GM21786 (cell line): Measurements from ENCODE around the gene TDO2.

Experiments used
- ATAC-seq: cut with Tn5 transposase; IDR thresholded peaks from one replicate; pipeline ENCODE4 v1.9.1; 2021; ENCODE audit not compliant: unreplicated experiment

TDO2 gene

DNA sequence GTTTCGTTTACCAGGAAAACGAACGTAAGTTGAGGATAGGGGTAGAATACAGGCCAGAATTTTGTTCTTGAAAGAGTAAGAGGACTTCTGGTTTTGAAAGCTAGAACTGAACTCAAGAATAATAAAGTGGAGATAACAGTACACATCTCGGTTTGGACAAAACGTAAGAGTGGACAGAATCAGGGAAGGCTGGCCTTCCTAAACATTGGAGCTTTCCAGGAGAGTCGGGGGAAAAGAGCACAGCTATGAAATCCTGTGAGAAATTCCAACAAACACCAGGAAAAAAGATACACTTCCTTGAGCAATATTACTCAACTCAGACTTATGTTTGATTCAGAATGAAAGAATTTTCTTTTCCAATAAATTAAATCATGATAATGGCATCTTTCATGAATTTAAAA is 49.0 kb downstream of the TDO2 start:
- no peak for ATAC-seq

DNA sequence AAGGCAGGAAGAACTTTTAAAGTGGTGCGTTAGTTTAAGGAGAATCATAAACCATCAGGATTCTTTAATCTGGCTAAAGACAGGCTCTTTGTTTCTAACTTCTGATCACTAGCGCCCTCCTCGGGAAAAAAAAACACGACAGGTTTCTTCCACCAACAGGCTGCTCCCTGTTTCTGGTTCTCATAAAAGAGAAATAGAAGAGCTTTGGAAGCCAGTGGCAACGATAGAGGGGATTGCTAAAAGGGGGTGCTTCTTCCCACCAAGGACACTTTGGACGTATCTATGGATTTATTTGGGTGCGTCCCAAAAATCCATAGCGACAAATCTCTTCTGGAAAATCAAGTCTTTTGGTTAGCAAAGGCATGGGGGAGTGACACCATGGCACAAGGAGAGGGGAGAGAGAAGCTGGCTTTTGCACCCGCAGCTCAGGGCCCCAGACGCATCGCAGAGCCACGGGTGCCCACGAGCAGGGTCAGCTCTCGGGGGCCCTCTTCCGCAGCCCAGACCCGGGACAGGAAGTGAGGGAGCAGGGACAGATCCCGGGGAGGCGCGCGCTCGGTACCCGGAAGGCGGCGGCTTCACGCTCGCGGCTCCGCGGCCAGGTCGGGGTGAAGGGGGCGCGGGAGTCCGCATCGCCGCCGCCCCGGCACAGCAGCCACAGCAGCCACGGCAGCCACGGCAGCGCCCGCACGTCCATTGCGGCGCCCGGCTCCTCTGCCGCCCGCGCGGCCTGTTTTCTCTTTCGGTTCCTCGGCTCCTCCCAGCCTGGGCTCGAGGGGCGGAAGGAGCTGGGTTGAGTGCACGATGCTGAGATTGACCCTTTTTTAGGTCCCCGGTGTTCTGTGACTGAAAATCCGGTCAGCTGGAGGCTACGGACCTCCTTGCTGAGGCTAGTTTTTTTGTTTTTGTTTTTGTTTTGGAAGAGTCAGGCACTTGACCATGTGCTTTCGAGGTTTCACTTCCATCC is 49.9 kb downstream of the TDO2 start, which contains the start of gene CTSO:
CTSO (minus strand) TSS at position 716 of the 967 bp plus-strand sequence; CDS start at position 697, 19 bp downstream.
- ATAC-seq: peak; percentile 90

DNA sequence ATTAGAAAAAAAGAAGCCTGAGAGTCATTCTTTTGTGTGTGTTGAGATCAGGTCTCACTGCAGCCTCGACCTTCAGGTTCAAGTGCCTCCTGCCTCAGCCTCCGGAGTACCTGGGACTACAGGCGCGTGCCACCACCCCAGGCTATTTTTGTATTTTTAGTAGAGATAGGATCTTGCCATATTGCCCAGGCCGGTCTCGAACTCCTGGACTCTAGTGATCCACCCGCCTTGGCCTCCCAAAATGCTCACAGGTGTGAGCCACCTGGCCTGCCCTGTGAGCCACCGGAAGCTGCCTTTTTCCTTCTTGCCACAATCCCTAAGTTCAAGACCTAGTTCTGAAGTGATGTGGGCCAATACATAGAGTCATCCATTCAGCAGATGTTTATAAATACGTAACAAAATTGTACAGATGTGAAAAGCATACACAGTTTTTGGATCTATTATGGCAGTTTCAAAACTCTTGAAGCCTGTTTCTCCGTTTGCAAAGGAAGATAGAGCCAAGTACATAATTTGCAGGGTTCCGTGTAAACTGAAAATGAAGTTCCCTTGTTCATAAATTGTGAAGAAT is 50.7 kb downstream of the TDO2 start:
- ATAC-seq: no peak

DNA sequence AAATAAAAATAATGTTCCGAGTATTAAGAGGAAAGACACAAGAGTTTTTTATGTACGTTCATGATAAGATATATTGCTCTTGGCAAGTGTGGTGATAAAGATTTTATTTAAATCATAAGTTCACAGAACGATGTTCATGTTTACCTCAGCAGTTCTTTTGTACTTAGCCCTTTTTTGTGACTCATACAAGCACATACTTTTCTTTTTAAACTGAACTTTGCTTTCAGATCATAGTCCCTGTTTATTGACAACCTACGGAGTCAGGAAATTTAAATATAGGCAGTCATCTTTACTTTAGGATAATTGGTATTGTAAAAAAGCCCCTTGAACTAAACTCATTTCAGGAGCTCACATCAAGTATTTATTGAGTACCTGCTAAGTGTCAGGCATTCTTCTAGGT is 51.4 kb downstream of the TDO2 start:
- ATAC-seq: no peak

DNA sequence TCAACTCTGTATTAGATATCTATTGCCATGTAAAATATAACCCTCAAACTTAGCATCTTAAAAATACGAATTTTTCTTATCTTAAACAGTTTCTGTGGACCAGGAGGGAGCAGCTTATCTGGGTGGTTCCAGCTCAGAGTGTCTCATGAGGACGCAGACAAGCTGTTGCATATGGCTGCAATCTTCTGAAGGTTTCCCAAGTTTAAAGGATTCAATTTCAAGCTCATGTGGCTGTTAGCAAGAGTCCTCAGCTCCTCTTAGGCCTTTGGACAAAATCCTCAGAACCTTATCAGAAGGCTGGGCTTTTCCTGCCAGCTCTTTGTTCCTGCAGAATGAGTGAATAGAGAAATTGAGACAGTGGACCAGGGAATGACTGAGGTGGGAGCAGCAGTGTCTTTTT is 53.0 kb downstream of the TDO2 start:
- ATAC-seq: no peak

DNA sequence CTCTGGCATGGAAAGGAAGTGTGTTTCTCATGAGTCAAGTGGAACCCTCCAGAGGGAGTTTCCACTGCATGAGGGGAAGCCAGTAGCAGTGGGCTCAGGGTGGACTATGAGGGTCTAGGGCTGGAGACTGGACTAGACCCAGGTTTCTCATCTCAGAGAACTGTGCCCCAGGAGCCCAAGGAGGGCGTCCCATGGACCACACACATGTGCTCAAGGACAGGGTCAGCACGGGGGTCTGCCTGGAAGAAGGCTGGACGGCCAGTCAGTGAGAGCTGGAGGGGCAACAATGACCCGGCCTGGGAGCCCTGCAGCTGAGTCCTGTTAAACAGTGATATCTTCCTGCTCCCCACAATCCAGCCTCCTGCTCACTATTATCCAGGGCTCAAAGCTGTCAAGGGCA is 55.9 kb downstream of the TDO2 start:
- no peak for ATAC-seq

DNA sequence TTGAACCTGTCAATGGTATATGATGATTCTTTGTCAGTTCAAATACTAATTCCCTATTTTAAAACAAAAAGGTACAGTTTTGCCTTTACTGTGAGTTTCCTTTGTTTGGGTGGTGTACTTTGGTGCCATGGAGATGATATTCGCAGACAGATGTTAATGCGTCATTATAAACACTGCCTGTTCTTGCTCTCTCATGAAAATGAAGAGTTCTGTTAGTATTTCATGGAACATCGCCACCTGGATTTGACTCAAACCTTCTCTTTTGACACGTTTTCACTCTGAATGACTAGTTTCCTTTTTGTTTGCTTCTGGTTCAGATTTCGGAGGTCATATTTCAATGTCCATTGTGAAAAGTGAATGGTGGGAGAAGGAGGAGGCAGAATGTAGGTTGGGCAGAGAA is 57.0 kb downstream of the TDO2 start:
- no peak for ATAC-seq

DNA sequence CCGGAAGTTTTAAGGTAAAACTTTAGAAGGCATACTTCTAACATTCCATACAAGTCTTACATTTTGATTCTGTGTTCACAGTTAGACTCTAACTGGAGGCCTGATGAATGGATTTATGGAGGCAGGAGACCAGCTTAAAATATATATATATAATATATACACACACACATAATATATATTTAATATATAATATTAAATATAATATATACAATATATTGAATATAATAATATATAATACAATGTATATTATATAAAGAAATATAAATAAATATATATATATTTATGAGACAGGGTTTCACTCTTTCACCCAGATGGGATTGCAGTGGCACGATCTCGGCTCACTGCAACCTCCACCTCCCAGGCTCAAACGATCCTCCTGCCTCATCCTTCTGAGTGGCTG is 58.1 kb downstream of the TDO2 start:
- no peak for ATAC-seq

DNA sequence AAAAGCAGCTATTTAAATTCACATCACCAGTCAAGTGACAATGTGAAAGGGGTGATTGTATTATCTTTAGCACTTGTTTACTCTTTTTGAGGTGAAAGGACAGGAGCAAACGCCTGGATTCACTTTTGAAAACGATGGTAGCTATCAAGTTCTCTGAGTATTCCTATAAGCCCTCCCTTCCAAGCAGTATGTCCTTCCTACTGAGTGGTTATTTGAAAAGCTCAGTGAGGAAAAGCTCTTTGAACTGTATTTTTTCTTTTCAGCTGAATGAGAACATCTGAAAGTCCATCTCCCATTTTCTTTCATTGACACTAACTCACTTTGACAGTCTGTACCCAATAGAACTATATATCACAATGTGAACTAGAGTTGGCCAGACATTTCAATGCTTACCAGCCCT is 59.3 kb downstream of the TDO2 start:
- ATAC-seq: no peak

DNA sequence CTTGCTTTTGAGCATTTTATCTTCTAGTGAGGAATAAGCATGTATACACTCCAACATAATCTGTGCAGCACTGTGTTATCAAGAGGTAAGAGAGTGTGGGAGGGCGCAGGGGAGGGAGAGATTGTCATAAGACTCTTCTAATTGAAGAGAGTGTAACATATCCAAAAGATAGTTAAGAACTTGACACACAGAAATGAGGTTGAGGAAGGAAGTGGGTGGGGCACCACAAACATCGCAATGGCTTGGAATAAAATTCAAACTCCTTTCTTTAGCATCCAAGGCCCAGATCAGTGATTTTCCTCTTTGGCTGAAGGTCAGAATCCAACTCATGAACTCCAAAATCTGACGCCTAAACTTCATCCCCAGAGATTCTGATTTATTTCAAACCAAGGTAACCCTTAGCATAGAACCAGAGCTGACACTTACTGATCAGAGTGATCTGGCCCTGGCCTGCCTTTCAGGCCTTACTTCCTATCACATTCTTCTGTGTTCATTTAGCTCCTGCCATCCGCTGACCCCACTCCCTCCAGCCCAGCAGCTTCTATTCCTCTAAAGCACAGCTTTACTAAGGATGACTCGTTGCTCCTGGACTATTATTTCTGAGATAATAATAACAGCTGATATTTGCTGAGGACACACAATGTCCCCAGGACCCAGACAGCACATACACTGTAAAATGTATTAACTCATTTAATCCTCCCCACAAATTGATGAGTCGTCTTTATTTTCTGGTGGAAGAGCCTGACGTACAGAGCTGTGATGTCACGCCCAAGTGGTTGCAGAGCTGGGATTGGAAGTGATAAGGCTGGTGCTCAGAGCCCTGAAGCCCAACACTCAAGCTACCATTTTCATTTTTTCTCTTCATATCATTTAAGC is 60.8 kb downstream of the TDO2 start:
- no peak for ATAC-seq

DNA sequence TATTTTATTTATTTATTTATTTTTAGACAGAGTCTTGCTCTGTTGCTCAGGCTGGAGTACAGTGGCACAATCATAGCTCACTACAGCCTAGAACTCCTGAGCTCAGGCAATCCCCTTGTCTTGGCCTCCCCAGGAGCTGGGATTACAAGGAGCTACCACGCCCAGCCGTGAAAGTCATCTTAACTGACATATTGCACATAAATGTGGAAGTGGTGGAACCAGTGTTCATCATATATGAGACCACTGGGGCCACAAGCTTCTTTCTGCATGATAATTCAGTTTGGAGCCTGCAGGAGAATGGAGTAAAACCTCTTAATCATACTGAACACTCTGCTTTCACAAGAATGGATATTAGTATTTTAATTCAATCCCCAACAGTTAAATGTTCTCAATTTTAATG is 62.7 kb downstream of the TDO2 start:
- no peak for ATAC-seq

DNA sequence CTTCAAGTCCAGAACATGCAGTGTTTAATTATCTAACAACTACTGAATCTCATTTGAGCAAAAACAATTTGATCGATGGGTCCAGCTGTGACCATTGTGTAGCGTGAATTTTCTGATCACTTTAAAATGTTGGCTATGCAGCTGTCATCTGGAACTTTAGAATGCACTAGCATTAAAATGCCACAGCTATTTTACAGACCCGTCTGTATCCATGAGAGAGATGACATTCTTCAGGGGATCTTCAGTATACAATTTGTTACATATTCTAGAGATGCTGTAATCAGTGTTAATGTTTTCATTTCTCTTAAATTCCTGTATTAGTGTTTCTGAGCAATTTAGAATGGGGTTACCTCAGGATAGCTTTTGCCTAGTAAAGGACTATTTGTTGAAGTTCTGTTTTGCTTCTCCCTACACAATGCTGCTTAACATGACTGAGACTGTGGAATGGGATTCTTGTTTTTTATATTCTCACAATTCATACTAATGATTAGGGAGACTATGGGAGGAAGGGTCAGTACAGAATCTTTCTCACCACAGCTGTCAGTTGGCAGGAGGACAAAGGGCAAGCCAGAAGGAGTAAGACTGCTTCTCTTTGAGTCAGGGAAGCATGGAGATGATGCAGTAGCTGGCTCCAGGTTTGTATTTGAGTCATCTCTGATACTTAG is 63.4 kb downstream of the TDO2 start:
- ATAC-seq: no peak
